Stimulated activated CD8-positive, alpha-beta memory T cell treated with anti-CD3 and anti-CD28 coated beads, Interleukin-15, amount 100 ng/mL, for 4 hours (primary cell): ENCODE data around the gene SPINDOC.
A peak's percentile ranks its signal among the peaks of the same experiment; 100 is the strongest.

ENCODE experiments used
- DNase-seq, 2 donors: peaks; one replicate each; pipeline ENCODE4 v3.0.0-alpha.2; 2020; ENCODE audit warnings: low read depth in 2 of 2

The SPINDOC gene

GRCh38 chr11:63833048-63833447, 19.8 kb downstream of the SPINDOC start:
- no peak for DNase-seq

- no peak for DNase-seq
Observed at GRCh38 chr11:63834535-63835157, 21.4 kb downstream of the SPINDOC start.

- no peak for DNase-seq
Observed at GRCh38 chr11:63835158-63835545, 21.9 kb downstream of the SPINDOC start.

GRCh38 chr11:63837027-63837688, 23.9 kb downstream of the SPINDOC start:
- DNase-seq = peak; percentile 34 to 67

GRCh38 chr11:63837739-63838138, 24.5 kb downstream of the SPINDOC start:
- no peak for DNase-seq

GRCh38 chr11:63838150-63838677, 25.0 kb downstream of the SPINDOC start:
- DNase-seq = no peak

GRCh38 chr11:63838678-63839507, 25.6 kb downstream of the SPINDOC start, which contains the start of gene MARK2:
Gene MARK2, plus strand, starts transcription at chr11:63839110. Its CDS starts 397 bp downstream, at chr11:63839507.
- peak; percentile 98 to 99 for DNase-seq

- peak in 1 of 2 donors; percentile 4 for DNase-seq
Observed at GRCh38 chr11:63839508-63840355, 26.5 kb downstream of the SPINDOC start.

- DNase-seq = no peak
Observed at GRCh38 chr11:63840356-63841060, 27.3 kb downstream of the SPINDOC start.

- no peak for DNase-seq
Observed at GRCh38 chr11:63841554-63841953, 28.3 kb downstream of the SPINDOC start.

- no peak for DNase-seq
Observed at GRCh38 chr11:63843041-63843440, 29.8 kb downstream of the SPINDOC start.

- DNase-seq = no peak
Observed at GRCh38 chr11:63844836-63845235, 31.6 kb downstream of the SPINDOC start.

- DNase-seq = no peak
Observed at GRCh38 chr11:63845303-63845702, 32.0 kb downstream of the SPINDOC start.

- DNase-seq = no peak
Observed at GRCh38 chr11:63845911-63846310, 32.7 kb downstream of the SPINDOC start.

GRCh38 chr11:63846897-63847296, 33.6 kb downstream of the SPINDOC start:
- no peak for DNase-seq

GRCh38 chr11:63847363-63847762, 34.1 kb downstream of the SPINDOC start:
- no peak for DNase-seq

GRCh38 chr11:63849691-63850090, 36.4 kb downstream of the SPINDOC start:
- DNase-seq = no peak

- no peak for DNase-seq
Observed at GRCh38 chr11:63850920-63851319, 37.7 kb downstream of the SPINDOC start.

- no peak for DNase-seq
Observed at GRCh38 chr11:63851364-63851763, 38.1 kb downstream of the SPINDOC start.

GRCh38 chr11:63853476-63853875, 40.2 kb downstream of the SPINDOC start:
- no peak for DNase-seq

GRCh38 chr11:63854696-63855095, 41.4 kb downstream of the SPINDOC start:
- DNase-seq = no peak
